NCI-H510A (cell line): ENCODE measurements around the gene IGFBP6.
"Not testable (repeated sequence)": the region's sequence is repeated elsewhere in the genome, so short reads cannot be mapped to it uniquely, and the experiment has no call there.

Experiments used
- DNase-seq: peaks from one replicate; lab custom pipeline; 2025; lab: John Stamatoyannopoulos, UW

IGFBP6 gene

DNA sequence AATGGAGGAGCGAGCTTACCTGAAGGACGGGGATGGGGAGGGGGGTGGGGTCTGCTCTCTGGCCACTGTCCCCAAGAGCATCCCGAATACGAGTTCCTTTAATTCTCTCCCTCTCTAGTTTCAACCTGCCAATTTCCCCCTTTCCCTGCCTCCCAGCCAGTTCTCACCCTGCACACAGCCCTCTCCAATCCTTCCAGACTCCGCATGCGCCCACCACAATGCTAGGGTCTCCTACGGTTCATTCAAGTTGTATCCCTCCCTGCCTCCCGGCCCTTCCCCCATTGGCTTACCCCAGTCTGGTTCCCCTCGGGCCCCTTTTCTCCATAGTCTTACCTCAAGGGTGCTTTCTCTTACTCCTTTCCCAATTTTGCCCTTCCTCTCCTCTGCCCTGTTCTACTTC lies 708 bp upstream of the IGFBP6 start:
- no peak for DNase-seq

DNA sequence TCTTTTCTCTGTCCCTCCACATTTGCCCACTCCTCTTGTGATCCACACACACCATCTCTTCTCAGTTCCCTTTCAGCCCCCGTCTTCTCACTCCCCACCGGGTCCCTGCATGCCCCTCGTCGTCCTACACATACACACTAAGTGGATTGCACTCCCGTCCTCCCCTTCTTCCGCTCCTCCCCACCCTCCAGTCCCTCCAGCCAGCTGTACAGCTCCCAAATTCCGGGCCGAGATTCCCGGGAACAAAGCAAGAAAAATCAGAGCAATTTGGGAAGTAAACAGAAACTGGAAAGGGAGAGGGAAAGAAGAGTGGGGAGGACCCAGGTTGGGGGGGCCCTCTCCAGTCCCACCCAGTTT lies 282 bp upstream of the IGFBP6 start:
- DNase-seq = no peak

DNA sequence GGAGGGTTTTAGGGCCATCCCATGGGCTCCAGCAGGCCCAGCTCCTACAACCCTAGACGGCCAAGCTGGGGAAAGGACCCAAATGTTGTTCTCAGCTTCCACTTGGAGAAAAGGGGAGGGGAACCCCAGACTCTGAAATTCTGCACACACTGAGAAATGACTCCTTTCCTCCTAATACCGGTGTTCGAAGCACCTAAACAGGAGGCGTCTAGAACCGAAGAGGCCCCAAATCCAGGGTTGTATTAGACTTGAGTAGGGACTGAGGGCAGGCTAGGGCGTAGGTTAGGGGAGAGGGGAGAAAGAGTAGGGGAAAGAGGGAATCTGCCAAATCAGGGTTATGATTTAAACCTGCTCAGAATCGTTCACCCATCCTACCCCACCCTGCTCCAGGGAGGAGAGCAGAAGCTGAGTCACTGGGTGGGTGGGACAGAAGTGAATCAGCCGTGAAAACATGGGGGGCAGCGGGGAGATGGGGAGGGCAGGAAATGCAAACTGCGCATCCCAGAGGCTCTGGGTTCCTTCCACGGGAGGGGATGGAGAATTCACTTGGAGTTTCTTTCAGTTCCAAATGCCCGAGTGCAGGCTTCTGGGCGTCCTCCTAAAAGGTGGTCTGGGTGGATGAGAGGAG lies 1.0 kb downstream of the IGFBP6 start:
- DNase-seq = no peak

DNA sequence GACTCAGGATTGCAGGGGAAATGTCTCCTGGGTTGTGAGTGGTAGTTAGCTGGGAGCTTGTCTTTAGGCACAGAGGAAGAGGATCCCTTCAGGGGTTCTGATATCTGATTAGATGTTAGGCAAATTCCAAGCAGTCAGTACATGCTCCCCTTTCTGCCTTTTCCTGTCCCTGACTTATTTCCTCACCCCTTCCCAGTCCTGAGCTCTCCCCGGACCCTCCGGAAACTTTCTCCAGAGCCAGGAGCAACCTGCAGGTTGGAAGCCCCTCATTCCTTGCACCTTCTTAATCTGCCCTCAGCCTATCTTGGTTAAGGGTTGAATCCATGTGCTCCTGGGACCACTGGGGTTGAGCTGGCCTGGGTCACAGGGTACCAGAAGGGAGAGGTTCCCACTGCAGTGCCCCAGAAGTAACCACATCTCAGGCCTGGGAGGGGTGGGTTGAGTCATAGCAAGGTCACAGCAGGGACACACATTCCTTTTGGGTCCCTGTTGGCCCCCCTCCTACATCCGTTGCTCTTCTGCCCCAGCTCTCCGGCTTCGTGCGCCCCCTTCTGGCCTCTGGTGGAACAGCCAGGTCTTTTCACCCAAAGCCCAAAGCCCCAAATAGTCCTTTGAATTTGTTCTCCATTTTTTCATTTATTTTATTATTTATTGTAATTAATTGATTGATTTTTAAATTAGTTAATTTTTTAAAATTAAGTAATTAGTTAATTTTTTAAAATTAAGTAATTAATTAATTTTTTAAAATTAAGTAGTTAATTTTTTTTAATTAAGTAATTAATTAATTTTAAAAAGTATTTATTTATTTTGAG lies 1.8 kb downstream of the IGFBP6 start:
- peak; percentile 46 for DNase-seq

DNA sequence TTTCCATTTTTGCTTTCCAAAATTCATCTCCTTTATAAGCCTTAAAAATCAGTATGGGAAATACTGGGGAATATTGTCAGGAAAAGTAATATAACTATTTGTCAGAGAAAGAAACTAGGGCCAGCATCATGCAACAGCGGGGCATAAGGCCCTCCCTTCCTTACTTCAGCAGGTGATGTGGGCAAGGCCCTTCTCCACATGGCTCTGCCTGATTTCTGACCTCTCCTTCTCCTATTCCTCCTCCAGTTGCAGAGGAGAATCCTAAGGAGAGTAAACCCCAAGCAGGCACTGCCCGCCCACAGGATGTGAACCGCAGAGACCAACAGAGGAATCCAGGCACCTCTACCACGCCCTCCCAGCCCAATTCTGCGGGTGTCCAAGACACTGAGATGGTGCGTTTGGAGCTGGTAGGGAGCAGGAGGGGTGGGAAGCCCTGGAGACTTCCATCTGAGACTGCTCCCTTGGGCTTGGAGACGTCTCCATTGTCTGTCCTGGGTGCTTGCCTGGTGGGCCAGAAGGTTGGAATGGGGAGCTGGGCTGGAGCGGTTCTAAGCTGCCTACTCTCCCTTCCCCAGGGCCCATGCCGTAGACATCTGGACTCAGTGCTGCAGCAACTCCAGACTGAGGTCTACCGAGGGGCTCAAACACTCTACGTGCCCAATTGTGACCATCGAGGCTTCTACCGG lies 3.1 kb downstream of the IGFBP6 start:
- DNase-seq = no peak

DNA sequence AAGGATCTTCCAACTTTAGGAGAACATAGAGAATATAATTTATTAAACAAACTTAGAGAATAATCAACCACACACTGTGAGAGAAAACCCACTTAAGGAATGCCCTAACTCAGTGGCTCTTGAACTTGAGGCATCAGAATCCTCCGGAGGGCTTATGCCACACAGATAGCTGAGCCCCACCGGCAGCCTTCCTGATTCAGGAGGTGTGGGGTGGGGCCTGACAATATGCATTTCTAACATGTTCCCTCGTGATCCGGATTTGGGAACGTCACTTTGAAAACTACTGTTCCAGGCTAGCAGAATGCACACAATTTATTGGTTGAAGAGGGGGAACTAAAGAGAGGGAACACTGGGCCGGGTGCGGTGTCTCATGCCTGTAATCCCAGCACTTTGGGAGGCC lies 3.8 kb downstream of the IGFBP6 start:
- DNase-seq = no peak

DNA sequence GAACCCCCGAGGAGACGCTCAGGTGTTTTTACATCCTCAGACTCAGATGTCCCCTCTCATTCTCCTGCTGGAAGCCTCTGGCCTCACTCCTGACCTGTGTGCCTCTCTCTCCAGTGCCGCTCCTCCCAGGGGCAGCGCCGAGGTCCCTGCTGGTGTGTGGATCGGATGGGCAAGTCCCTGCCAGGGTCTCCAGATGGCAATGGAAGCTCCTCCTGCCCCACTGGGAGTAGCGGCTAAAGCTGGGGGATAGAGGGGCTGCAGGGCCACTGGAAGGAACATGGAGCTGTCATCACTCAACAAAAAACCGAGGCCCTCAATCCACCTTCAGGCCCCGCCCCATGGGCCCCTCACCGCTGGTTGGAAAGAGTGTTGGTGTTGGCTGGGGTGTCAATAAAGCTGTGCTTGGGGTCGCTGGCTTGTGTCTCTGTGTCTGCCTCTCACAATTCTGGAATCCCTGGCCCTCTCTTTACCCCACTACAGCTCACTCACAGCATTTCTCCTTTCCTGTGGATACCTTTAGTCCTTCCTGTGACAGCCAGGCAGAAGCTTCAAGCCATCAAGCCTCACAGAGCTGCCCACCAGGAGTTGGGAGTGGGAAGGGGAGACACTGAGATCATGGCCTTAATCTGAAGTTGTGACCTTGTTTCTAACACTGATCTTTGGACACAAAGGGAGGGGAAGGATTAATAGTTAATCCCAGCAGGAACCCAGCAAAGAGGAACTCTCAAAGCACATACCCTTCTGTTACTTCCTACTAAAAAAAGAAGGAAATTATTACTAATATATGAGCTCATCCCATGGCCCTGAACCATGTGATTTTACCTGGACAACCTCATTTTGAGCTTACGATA lies 4.7 kb downstream of the IGFBP6 start:
- no peak for DNase-seq

DNA sequence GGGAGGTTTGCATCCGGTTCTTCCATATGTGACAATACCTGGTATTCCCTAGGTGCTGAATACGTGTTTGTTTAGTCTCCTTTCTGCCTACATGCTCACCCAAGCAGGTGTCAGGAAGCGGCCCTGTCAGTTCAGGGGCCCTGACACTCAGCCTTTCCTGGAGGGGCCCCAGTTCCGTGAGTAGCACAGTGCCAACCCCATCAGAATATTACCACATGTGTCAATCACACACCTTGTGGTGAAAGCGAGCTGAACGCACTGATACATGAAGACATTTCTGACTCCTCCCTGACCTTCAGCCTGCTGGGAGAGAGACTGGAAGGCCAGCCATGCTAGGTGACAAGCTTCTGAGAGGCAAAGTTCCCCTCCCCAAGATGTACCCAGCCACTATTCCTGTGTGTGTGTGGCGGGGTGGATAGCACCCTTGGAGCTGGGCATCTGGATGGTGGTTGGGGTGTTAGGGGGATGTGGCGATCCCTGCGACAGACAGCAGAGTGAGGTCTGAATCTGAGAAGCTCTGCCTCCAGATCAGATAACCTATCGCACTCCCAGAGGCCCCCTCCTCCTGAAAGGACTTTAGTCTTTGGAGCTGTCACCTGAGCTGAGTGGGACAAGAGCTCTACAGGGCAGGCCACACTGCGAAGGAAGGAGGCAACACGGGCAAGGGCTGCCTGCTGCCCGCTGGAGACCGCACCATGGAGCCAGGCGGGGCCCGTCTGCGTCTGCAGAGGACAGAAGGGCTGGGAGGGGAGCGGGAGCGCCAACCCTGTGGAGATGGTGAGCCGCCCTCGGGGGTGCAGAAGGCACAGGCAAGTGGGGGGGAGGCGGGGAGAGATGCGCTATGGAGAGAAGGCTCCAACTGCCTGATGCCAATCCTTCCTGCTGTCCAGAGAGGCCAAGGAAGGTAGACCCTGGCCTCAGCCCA lies 5.7 kb downstream of the IGFBP6 start, which contains the start of gene SOAT2:
Gene SOAT2 (plus strand): TSS at position 604 of the 925 bp plus-strand sequence. CDS start 92 bp downstream, at position 696.
- DNase-seq = peak; percentile 41

DNA sequence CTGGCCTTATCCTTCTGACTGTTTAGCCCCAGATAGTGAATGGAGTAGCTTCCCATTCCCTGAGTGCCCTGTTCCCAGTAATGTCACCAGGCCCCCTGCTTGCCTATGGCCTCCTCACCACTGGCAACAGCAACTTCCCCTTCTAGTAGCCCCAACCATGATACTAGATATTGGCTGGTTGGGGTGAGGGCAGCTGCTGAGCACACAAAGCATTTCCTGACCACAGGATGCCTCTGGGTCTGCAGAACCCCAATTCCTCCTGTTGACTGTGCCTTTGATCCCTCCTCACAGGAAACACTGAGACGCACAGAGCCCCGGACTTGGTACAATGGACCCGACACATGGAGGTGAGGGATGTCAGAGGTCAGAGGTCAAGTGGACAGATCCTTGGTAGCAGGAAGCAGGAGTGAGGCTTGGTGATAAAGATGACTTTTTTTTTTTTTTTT lies 6.4 kb downstream of the IGFBP6 start:
- DNase-seq = no peak

DNA sequence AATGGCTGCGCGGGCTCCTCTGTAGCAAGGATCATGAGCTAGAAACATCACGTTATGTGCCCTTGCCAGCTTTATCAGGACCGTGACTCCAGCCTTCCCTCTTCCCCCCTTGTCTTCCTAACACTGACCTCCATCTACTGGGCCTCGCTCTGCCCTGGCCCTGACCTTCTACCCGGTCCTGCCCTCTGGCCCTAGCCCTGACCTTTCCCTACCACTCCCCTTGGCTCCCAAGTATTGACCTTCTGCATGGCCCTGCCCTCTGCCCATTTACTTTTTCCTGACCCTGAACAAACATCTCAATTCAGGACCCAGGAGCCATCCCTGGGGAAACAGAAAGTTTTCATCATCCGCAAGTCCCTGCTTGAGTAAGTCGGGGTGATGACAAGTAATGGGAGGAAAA lies 7.8 kb downstream of the IGFBP6 start:
- no peak for DNase-seq

DNA sequence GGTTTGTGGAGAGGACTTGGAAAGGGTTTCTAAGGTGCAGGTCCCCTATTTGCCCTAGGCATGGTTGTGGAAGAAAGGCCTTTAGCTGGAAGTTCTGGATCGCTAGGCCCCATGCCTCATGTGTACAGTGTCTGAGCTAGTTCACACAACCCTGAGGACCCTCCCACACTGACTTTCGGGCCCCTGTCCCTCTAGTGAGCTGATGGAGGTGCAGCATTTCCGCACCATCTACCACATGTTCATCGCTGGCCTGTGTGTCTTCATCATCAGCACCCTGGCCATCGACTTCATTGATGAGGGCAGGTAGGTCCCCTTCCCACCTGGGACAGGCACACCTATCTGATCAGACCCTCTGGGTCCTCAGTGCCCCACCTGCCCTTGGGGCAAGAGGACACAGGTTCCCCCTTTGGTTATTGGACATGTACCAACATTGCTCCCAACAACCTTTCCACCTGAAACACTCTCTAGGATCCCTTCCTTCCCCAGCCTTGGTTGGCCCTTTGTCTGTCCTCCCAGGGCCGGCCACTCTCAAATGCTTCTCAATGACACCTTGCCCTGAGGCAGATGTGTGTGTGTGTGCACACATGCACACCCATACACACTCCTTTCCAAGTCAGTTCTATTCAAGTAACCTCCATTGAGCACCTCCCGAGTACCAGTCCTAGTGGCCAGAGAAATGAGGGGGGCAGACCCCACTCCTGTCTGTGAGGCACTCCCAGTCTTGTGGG lies 8.4 kb downstream of the IGFBP6 start:
- no peak for DNase-seq

DNA sequence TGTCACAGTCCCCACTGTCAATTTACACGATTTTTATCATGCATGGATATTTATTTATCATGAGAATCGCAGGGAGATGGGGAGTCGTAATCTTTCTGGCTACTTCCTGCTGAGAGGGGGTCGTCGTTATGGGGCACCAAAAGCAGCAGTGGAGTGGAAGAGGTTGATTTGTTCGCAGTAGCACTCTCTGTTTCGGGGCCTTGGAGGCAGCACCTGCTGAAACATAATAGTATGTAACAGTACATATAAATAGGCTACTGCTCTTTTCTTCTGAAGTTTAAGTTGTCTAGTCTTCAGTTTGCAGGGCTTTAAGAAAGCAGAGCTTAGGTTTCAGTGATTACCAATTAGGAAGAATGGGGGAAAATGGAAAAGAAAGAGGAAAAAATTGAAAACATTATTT lies 9.7 kb downstream of the IGFBP6 start:
- DNase-seq = no peak

DNA sequence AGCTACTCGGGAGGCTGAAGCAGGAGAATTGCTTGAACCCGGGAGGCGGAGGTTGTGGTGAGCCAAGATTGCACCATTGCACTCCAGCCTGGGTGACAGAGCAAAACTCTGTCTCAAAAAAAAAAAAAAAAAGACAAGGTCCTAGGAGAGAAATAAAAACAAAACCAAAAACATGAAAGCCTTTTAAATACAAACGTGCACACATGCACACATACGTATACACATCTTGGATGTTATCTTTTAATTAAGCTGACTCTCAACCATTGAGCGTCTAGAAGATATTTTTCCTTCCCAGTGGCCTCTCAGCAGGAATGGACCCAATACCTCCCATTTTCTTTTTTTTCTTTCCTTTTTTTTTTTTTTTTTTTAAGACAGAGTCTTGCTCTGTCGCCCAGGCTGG lies 15.0 kb downstream of the IGFBP6 start:
- DNase-seq = not testable (repeated sequence)

DNA sequence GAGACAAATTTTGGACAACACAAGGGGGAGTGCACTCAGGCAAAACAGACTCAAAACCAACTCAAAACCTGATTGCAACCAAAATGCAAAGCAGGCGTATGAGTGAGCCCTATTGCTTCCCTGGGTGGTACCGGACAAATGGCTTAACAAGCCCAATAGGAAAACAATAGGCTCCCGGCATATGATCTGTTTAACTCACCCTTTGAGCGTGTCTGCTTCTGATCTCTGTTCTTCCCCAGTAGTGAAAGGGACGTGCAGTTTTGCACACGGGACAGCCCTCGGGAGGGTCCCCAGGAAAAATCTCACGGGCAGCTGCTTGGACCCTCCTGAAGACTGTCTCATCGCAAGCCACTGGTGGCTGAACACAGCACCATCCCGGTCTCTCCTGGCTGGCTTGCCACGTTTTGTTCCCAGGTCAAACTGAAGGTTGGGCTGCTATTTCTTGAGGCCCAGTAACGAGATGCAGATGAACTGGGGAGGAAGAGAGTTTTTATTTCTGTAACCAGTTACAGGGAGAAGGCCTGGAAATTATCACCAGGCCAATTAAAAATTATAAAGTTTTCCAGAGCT lies 15.8 kb downstream of the IGFBP6 start:
- DNase-seq = no peak

DNA sequence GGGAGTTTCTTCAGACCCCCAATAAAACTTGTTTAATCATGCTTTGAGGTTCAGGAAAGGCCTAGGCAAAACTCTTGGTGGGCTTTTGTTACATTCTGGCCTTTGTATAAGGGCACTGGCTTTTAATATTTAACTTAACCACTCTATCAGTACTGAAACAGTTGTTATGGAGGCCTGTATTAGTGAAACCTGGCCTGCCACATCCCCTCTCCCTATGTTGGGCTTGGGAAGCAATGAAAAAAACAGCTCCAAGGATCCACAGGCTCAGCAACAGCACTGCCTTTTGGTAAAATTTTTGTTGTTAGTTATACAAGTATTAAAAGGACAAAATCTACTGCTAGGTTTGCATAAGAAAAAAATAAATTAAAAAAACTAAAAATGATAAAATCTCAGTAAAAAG lies 16.5 kb downstream of the IGFBP6 start:
- DNase-seq = no peak

DNA sequence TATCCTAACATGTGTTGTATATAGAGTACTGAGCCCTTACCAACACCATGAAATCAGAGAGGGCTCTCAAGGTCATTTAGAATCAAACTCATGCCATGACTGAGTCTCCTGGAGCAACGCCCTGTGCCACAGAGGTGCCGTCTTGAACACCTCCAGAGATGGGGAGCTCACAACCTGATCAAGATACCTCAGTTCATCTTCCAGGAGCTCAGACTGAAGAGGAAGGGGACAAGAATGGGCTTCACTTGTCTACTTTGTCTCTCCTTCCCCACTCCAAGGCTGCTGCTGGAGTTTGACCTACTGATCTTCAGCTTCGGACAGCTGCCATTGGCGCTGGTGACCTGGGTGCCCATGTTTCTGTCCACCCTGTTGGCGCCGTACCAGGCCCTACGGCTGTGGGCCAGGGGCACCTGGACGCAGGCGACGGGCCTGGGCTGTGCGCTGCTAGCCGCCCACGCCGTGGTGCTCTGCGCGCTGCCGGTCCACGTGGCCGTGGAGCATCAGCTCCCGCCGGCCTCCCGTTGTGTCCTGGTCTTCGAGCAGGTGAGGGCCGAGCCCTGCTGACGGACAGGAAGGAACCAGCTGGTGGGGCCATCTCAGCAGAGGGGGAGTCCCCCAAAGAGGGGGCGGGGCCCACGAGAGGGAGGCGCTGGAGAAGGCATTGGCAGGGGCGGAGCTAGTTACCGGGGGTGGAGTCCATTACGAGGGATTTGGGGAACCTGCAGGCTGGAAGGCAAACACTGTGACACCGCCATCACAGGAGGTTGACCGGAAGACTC lies 17.8 kb downstream of the IGFBP6 start:
- no peak for DNase-seq

DNA sequence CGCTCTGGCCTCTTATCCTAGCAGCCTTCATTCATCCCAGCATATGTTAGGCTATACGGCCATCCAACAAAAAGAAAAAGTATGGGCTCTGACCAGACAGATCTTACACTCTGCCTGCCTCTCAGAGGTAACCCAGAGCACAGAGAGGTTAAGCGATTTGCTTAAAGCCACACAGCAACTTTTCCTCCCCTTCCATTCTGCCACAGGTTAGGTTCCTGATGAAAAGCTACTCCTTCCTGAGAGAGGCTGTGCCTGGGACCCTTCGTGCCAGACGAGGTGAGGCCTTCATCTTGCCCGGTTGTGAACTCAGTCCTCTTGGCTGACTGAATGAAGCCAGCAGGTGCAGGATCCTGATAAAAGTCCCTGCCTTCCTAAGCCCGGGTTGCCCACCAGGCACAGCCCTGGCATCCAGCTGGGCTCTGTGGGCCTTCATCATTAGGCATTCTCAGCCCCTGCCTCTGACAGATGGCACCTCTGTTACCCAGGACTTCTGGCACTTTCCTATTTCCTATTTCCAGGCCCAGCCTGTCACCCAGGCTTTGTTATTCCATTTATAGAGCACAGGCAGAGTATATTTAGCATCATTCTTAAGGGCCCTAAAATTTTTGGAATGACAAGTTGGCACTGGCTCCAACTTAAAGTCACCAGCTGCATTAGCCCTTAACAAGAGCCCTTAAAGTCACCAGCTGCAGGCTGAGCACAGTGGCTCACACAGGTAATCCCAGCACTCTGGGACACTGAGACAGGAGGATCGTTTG lies 18.6 kb downstream of the IGFBP6 start:
- no peak for DNase-seq

DNA sequence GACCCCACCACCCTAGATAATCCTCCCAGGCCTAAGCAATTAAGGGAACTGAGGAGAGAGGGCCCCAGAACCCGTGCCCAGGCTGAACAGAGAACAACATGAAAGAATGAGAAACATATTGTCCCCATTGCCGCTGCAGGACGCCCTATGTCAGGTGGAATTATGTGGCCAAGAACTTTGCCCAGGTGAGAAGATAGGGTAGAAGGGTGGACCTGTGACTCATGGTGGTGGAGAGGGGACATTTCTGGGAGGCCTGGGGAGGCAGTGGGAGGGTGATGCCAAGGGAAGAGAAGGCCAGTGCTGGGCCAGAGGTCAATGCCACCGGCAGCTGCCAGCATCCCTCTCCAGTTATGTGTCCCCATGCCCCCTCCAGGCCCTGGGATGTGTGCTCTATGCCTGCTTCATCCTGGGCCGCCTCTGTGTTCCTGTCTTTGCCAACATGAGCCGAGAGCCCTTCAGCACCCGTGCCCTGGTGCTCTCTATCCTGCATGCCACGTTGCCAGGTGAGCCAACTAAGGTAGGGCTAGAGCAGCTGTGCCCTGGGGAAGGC lies 21.4 kb downstream of the IGFBP6 start:
- DNase-seq = no peak
